ENCODE data around the gene ATXN1.
A peak's percentile ranks its signal among the peaks of the same experiment; 100 is the strongest.

ATXN1 gene

GRCh38 chr6:16414205-16414604 lies 347.1 kb downstream of the ATXN1 start:
- no peak for ATAC-seq (ENCODE audit: low read depth)
- Histone ChIP-seq H3K4me3 (ENCODE audit: severe bottlenecking) (no peak overlapping the region), H3K4me1 (ENCODE audit: insufficient read depth, poor library complexity, severe bottlenecking) (no peaks in the 10 kb centered on the region)

DNA sequence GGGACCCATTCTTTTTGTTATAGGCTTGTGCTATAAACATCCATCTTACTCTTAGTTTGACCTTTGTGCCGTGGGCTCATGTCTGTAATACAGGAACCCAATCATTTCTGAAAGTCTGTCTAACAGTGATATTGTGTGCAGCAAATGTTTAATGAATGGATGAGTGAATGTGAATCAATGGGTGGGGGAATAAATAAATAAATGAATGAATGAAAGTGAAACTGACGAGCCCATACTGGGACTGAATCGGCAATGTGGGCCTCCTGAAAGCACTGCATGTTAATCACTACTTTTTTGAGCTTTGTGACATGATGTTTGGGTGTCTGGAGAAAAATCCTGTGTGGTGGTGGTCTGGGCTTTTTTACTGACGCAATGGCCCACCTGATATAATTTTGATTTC lies 347.9 kb downstream of the ATXN1 start:
- Histone ChIP-seq H3K27me3 (ENCODE audit: insufficient read depth, poor library complexity, severe bottlenecking) (no peaks in the 10 kb centered on the region), H3K9me3 (ENCODE audit: severe bottlenecking) (no peaks in the 10 kb centered on the region), H3K4me1 (ENCODE audit: insufficient read depth, poor library complexity, severe bottlenecking) (no peaks in the 10 kb centered on the region), H3K36me3 (ENCODE audit: low read depth) (no peaks in the 10 kb centered on the region), H3K4me3 (ENCODE audit: severe bottlenecking) (no peak overlapping the region), H3K27ac (ENCODE audit: poor library complexity, severe bottlenecking) (no peak overlapping the region)
- ATAC-seq (ENCODE audit: low read depth) (no peak), DNase-seq (ENCODE audit: low spot score) (no peak)
- no peak for TF ChIP-seq CTCF (IDR thresholded peaks at IDR 0.05; ENCODE audit: poor library complexity, severe bottlenecking)

More at GRCh38 chr6:16414205-16414604, 347.1 kb downstream of the ATXN1 start:
- no peak overlapping the region for H3K27ac ChIP-seq (ENCODE audit: poor library complexity, severe bottlenecking)
- H3K36me3 ChIP-seq (ENCODE audit: low read depth), result no peaks in the 10 kb centered on the region
- no peak for TF ChIP-seq CTCF (IDR thresholded peaks at IDR 0.05; ENCODE audit: poor library complexity, severe bottlenecking)
- H3K9me3 ChIP-seq (ENCODE audit: severe bottlenecking), result no peaks in the 10 kb centered on the region
- no peaks in the 10 kb centered on the region for H3K27me3 ChIP-seq (ENCODE audit: insufficient read depth, poor library complexity, severe bottlenecking)
- DNase-seq (ENCODE audit: low spot score), result no peak

- TF ChIP-seq CTCF (IDR thresholded peaks at IDR 0.05; ENCODE audit: poor library complexity, severe bottlenecking), result no peak
- no peak overlapping the region for H3K27ac ChIP-seq (ENCODE audit: poor library complexity, severe bottlenecking)
- H3K4me1 ChIP-seq (ENCODE audit: insufficient read depth, poor library complexity, severe bottlenecking), result no peaks in the 10 kb centered on the region
- no peak for DNase-seq (ENCODE audit: low spot score)
- no peaks in the 10 kb centered on the region for H3K36me3 ChIP-seq (ENCODE audit: low read depth)
- no peaks in the 10 kb centered on the region for H3K27me3 ChIP-seq (ENCODE audit: insufficient read depth, poor library complexity, severe bottlenecking)
- no peak for ATAC-seq (ENCODE audit: low read depth)
- H3K4me3 ChIP-seq (ENCODE audit: severe bottlenecking), result no peak overlapping the region
- H3K9me3 ChIP-seq (ENCODE audit: severe bottlenecking), result no peaks in the 10 kb centered on the region
Measured at GRCh38 chr6:16412982-16413381, 348.3 kb downstream of the ATXN1 start.

GRCh38 chr6:16412171-16412570 lies 349.1 kb downstream of the ATXN1 start:
- DNase-seq (ENCODE audit: low spot score) (no peak), ATAC-seq (ENCODE audit: low read depth) (no peak)
- Histone ChIP-seq H3K9me3 (ENCODE audit: severe bottlenecking) (no peaks in the 10 kb centered on the region), H3K27me3 (ENCODE audit: insufficient read depth, poor library complexity, severe bottlenecking) (no peaks in the 10 kb centered on the region), H3K4me3 (ENCODE audit: severe bottlenecking) (no peak overlapping the region), H3K4me1 (ENCODE audit: insufficient read depth, poor library complexity, severe bottlenecking) (no peaks in the 10 kb centered on the region), H3K27ac (ENCODE audit: poor library complexity, severe bottlenecking) (no peak overlapping the region), H3K36me3 (ENCODE audit: low read depth) (no peaks in the 10 kb centered on the region)
- TF ChIP-seq CTCF (IDR thresholded peaks at IDR 0.05; ENCODE audit: poor library complexity, severe bottlenecking), result no peak

- no peak overlapping the region for H3K27ac ChIP-seq (ENCODE audit: poor library complexity, severe bottlenecking)
- no peaks in the 10 kb centered on the region for H3K27me3 ChIP-seq (ENCODE audit: insufficient read depth, poor library complexity, severe bottlenecking)
- H3K9me3 ChIP-seq (ENCODE audit: severe bottlenecking), result no peaks in the 10 kb centered on the region
- DNase-seq (ENCODE audit: low spot score), result no peak
- no peak overlapping the region for H3K4me3 ChIP-seq (ENCODE audit: severe bottlenecking)
- ATAC-seq (ENCODE audit: low read depth), result peak; percentile 95
- no peaks in the 10 kb centered on the region for H3K36me3 ChIP-seq (ENCODE audit: low read depth)
- TF ChIP-seq CTCF (IDR thresholded peaks at IDR 0.05; ENCODE audit: poor library complexity, severe bottlenecking), result peak; percentile 85
- H3K4me1 ChIP-seq (ENCODE audit: insufficient read depth, poor library complexity, severe bottlenecking), result peaks cover 4% of the 10 kb centered on the region
Measured at GRCh38 chr6:16409531-16410441, 351.5 kb downstream of the ATXN1 start.

Data from RWPE2 (cell line).